Measurements from ENCODE around the gene MAMSTR. TPM values are rescaled to one million over a fixed set of nuclear protein-coding genes. Genes with fewer than 3 reads are reported as not detected.

Gene MAMSTR
- total and polyA plus RNA-seq, 2 of the 4 experiments (the other 2 are of a cell fraction) = 0.18 to 1.9 TPM

- no TSS peak for BruUV-seq (replicated peaks)
- Histone ChIP-seq H2BK5ac (ENCODE audit: low read depth, low read length, poor library complexity, severe bottlenecking) (no peak overlapping the region), H3K18ac (ENCODE audit: low read depth, low read length) (no peak overlapping the region), H4K20me1 (ENCODE audit: insufficient read depth, low read length) (no peaks in the 10 kb centered on the region), H2BK20ac (ENCODE audit: low read depth, low read length) (no peak overlapping the region), H3K4me1 (ENCODE audit: control insufficient read depth, insufficient read depth, low read length) (no peaks in the 10 kb centered on the region), H3K79me1 (ENCODE audit: low read depth in 1 of 2, low read length in 2 of 2) (no peaks in the 10 kb centered on the region), H3K27me3 (ENCODE audit: control insufficient read depth, insufficient read depth, low read length) (peaks cover 8% of the 10 kb centered on the region), H3K56ac (ENCODE audit: extremely low read depth, insufficient read depth, low read length) (no peak overlapping the region), H3K14ac (replicated peaks; ENCODE audit: low read depth, low read length) (no peak overlapping the region), H3K4ac (ENCODE audit: low read depth, low read length) (no peak overlapping the region), H2BK15ac (ENCODE audit: low read depth, low read length) (no peak overlapping the region), H4K5ac (ENCODE audit: low read depth, low read length) (no peak overlapping the region), H4K91ac (ENCODE audit: insufficient read depth, low read depth, low read length) (no peak overlapping the region), H4K8ac (ENCODE audit: low read depth in 2 of 2, low read length in 2 of 2) (no peak overlapping the region), H2AK5ac (ENCODE audit: low read depth, low read length) (no peak overlapping the region), H3K4me2 (ENCODE audit: low read depth, low read length) (no peak overlapping the region), H2AK9ac (replicated peaks; ENCODE audit: low read depth, low read length, poor library complexity) (no peak overlapping the region), H3K9ac (ENCODE audit: low read depth, low read length) (no peak overlapping the region), H2BK120ac (ENCODE audit: low read depth, low read length) (no peak overlapping the region), H3K27ac (ENCODE audit: insufficient read depth, low read length) (no peak overlapping the region), H3K23ac (ENCODE audit: low read depth, low read length) (no peak overlapping the region), H3K36me3 (ENCODE audit: control insufficient read depth, insufficient read depth, low read length) (no peaks in the 10 kb centered on the region), H3K4me3 (ENCODE audit: insufficient read depth, low read depth, low read length) (no peak overlapping the region), H2AFZ (replicated peaks; ENCODE audit: low read length, poor library complexity) (no peak overlapping the region), H3K9me3 (ENCODE audit: control insufficient read depth, insufficient read depth, low read length) (no peaks in the 10 kb centered on the region), H3K9me1 (ENCODE audit: insufficient read depth, low read length) (no peaks in the 10 kb centered on the region)
- CTCF ChIA-PET = no interaction called here
- WGBS, 2 experiments (ENCODE audit: extremely low coverage in 2 of 2, insufficient read length in 1 of 2) = 58% methylated on average over 2 of the region's 3 CpGs; no CpG with 5 or more reads in 1 of the 2 experiments
- no peak for DNase-seq
- no peak for ATAC-seq (ENCODE audit: low read depth)
- dilution Hi-C loops (cut with HindIII; ENCODE audit: low sequenced_read_pairs, unreplicated experiment) = no loop called here
- POLR2A ChIA-PET (ENCODE audit: unreplicated experiment) = no interaction called here
- in situ Hi-C loops (cut with MboI; ENCODE audit: low sequenced_read_pairs) = no loop called here
- intact Hi-C loops (cut with micrococcal nuclease) = no loop called here
- TF ChIP-seq RFX5 (IDR thresholded peaks at IDR 0.05; ENCODE audit: low read depth, low read length) (no peak), RAD21 (IDR thresholded peaks at IDR 0.05; ENCODE audit: low read length) (no peak), MAFK (IDR thresholded peaks at IDR 0.05; ENCODE audit: low read depth, low read length) (no peak), CTCF (conservative IDR thresholded peaks at IDR 0.05; ENCODE audit: low read depth, low read length) (no peak), ELK1 (IDR thresholded peaks at IDR 0.05; ENCODE audit: borderline replicate concordance, low read depth, low read length) (no peak), CEBPB (IDR thresholded peaks at IDR 0.05; ENCODE audit: low read depth, low read length) (no peak), CHD1 (IDR thresholded peaks at IDR 0.05; ENCODE audit: low read depth, low read length) (no peak), USF2 (IDR thresholded peaks at IDR 0.05; ENCODE audit: low read depth, low read length) (no peak), NFE2L2 (IDR thresholded peaks at IDR 0.05; ENCODE audit: low read depth, low read length) (no peak), MAZ (IDR thresholded peaks at IDR 0.05; ENCODE audit: borderline replicate concordance, low read depth, low read length) (no peak)
Measured at GRCh38 chr19:48687776-48688175, 31.7 kb downstream of the MAMSTR start.
